OCI-LY7 (cell line): ENCODE results near the gene CREB1.

Experiments used
- CTCF ChIP-seq: fragments of 200-600 bp; sonication (generic); conservative IDR thresholded peaks from 2 replicates; pipeline ENCODE4 v1.5.1; 2014; ENCODE audit warnings: mild to moderate bottlenecking, antibody characterized with exemption, low read length, moderate library complexity, mixed read lengths
- EZH2phosphoT487 ChIP-seq: fragments of 200-600 bp; sonication (generic); IDR thresholded peaks from 2 replicates; pipeline ENCODE4 v1.6.1; 2018; ENCODE audit warnings: low read depth, borderline replicate concordance, mild to moderate bottlenecking, mixed run types, antibody characterized with exemption, low read length, moderate library complexity, mixed read lengths

- no peak for TF ChIP-seq CTCF
- no peak for TF ChIP-seq EZH2phosphoT487
Measured at GRCh38 chr2:207487650-207488311, 42.0 kb upstream of the CREB1 start.
